H1 (cell line): ENCODE results near the gene NCR2.

Experiments used
- ATF3 ChIP-seq: IDR thresholded peaks from 2 replicates; pipeline ENCODE4 v1.6.1; 2011; ENCODE audit warnings: low read depth, mild to moderate bottlenecking, low read length; ENCODE audit not compliant: insufficient read depth
- CTCF ChIP-seq, 3 experiments: IDR thresholded peaks; 1 replicate in 2 of 3; 2 replicates in 1 of 3; pipeline versions ENCODE4 v1.5.1 to v1.6.1; 2011; ENCODE audit warnings: low read length in 3 of 3, mild to moderate bottlenecking in 3 of 3, inconsistent platforms in 2 of 3, low read depth in 1 of 3, moderate library complexity in 1 of 3; ENCODE audit not compliant: insufficient read depth in 1 of 3; ENCODE audit errors: control extremely low read depth in 1 of 3
- EGR1 ChIP-seq: IDR thresholded peaks from 2 replicates; pipeline ENCODE4 v1.6.1; 2011; ENCODE audit warnings: low read depth, low read length, borderline replicate concordance
- EZH2 ChIP-seq: fragments of 200-600 bp; sonication (generic); IDR thresholded peaks from 2 replicates; pipeline ENCODE4 v1.7.1; 2012; ENCODE audit warnings: low read depth, mild to moderate bottlenecking, moderate library complexity, low read length, inconsistent platforms; ENCODE audit not compliant: severe bottlenecking
- MAFK ChIP-seq: IDR thresholded peaks from 2 replicates; pipeline ENCODE4 v1.6.1; 2012; ENCODE audit warnings: low read depth, mild to moderate bottlenecking, improper control_type of control experiment, low read length
- POLR2A ChIP-seq, 2 experiments: IDR thresholded peaks; 1 replicate in 1 of 2; 2 replicates in 1 of 2; pipeline ENCODE4 v1.6.1; 2011; ENCODE audit warnings: low read depth in 2 of 2, low read length in 2 of 2, mild to moderate bottlenecking in 2 of 2; ENCODE audit errors: control extremely low read depth in 1 of 2
- POLR2AphosphoS5 ChIP-seq: IDR thresholded peaks from 2 replicates; pipeline ENCODE4 v1.6.1; 2011; ENCODE audit warnings: low read depth, low read length
- RFX5 ChIP-seq: IDR thresholded peaks from 2 replicates; pipeline ENCODE4 v1.6.1; 2011; ENCODE audit warnings: low read depth, low read length, improper control_type of control experiment, borderline replicate concordance
- SIN3A ChIP-seq, 2 experiments: IDR thresholded peaks in 1 of 2; conservative IDR thresholded peaks in 1 of 2; 2 replicates each; pipeline ENCODE4 v1.6.1; 2011 to 2012; ENCODE audit warnings: low read length in 2 of 2, improper control_type of control experiment in 1 of 2, low read depth in 1 of 2, mild to moderate bottlenecking in 1 of 2

GRCh38 chr6:41315943-41316620 is 19.3 kb upstream of the NCR2 start:
- TF ChIP-seq RFX5 (no peak), CTCF (IDR thresholded peaks at IDR 0.05; ENCODE audit: control extremely low read depth in 1 of 3, insufficient read depth in 1 of 3, low read depth in 1 of 3, low read length in 3 of 3) (no peak), POLR2AphosphoS5 (no peak), SIN3A (conservative IDR thresholded peaks at IDR 0.05 in 1 of 2, IDR thresholded peaks at IDR 0.05 in 1 of 2; ENCODE audit: low read depth in 1 of 2, low read length in 2 of 2) (no peak), EGR1 (no peak), EZH2 (no peak), POLR2A (IDR thresholded peaks at IDR 0.05; ENCODE audit: control extremely low read depth in 1 of 2, low read depth in 2 of 2, low read length in 2 of 2) (no peak), MAFK (no peak), ATF3 (no peak)
